ENCODE results near the gene NEXN. TPM values are rescaled to one million over a fixed set of nuclear protein-coding genes. Genes with fewer than 3 reads are reported as not detected.

NEXN gene
- total RNA-seq, 1 donor from 2014 or later, result 10.6 TPM

DNA sequence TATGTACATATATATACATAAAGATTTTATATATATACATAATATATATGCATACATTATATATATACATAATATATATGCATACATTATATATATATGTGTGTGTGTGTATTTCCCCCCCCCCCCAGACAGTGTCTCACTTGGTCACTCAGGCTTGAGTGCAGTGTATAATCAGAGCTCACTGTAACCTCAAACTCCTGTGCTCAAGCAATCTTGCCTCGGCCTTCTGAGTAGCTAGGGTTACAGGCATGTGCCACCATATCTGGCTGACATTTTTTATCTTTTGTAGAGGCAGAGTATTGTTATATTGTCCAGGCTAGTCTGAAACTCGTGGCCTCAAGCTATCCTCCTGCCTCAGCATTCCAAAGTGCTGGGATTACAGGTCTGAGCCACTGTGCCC is 99.5 kb downstream of the NEXN start:
- ATAC-seq (no peak), DNase-seq (ENCODE audit: low spot score) (no peak)
- intact Hi-C loops (cut with DNase I), result no loop called here

DNA sequence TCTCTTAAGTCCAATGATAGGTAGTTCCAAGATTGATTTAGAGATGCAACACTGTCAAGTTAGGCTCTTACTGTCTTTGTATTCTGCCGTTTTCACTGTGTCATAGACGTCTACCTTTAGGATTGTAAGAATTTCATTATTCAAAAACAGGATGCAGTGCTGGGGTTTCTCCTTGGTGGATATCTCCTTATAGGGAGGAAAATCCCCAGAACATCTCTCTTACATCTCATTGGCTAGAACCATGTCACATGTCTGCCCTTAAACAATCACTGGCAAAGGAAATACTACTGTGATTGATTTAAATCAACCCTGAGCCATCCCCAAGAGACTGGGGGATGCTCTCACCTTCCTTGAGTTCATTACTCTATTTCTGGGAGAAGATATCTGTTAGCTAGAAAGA is 101.3 kb downstream of the NEXN start:
- DNase-seq (ENCODE audit: low spot score) (no peak), ATAC-seq (no peak)
- intact Hi-C loops (cut with DNase I), result no loop called here

GRCh38 chr1:77990629-77991204 is 102.3 kb downstream of the NEXN start:
- DNase-seq (ENCODE audit: low spot score) (no peak), ATAC-seq (no peak)
- intact Hi-C loops (cut with DNase I), result no loop called here

DNA sequence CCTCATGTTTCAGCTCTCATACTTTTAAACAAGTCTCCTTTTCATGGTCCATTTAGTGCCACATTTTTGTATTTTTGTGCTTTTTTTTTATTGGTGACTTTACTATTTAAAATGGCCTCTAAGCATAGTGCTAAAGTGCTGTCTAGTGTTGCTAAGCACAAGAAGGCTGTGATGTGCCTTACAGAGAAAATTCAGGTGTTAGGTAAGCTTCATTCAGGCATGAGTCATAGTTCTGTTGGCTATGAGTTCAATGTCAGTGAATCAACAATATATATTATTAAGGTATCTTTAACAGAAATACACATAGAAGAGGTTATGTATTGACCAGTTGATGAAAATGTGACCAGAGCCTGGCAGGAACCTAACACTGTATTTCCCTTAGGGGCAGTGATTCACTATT is 103.2 kb downstream of the NEXN start:
- DNase-seq (ENCODE audit: low spot score), result no peak
- ATAC-seq, result no peak
- intact Hi-C loops (cut with DNase I), result no loop called here

Other genes starting within 250 kb of the NEXN start
- 65.7 TPM for gene ZZZ3, start 206.0 kb upstream of the NEXN start, total RNA-seq
- gene USP33, start 128.8 kb upstream of the NEXN start, total RNA-seq, result 87.1 TPM
- 29.4 TPM for gene MIGA1, start 109.0 kb upstream of the NEXN start, total RNA-seq
- 141 TPM for gene FUBP1, start 90.4 kb downstream of the NEXN start, total RNA-seq
- gene DNAJB4, start 116.3 kb downstream of the NEXN start, total RNA-seq, result 87.0 TPM
- 4.0 TPM for gene GIPC2, start 157.3 kb downstream of the NEXN start, total RNA-seq

All from sciatic nerve (tissue), 2 donors.